PC-3 (cell line): ENCODE results near the gene METRN.

ENCODE experiments used
- EZH2 ChIP-seq: fragments of 300-600 bp; sonication (generic); IDR thresholded peaks from one replicate; pipeline ENCODE4 v1.6.1; 2017; ENCODE audit warnings: antibody characterized with exemption, mild to moderate bottlenecking, low read length; ENCODE audit not compliant: unreplicated experiment
- EZH2phosphoT487 ChIP-seq: fragments of 300-600 bp; sonication (generic); IDR thresholded peaks from 2 replicates; pipeline ENCODE4 v1.6.1; 2018; ENCODE audit warnings: mild to moderate bottlenecking, antibody characterized with exemption, low read length, borderline replicate concordance
- TF ChIP-seq, protein P1 (sequence below): fragments of 300-600 bp; sonication (generic); conservative IDR thresholded peaks from 2 replicates; pipeline ENCODE4 v1.5.1; 2017; ENCODE audit warnings: antibody characterized with exemption, low read depth, mild to moderate bottlenecking, low read length

DNA sequence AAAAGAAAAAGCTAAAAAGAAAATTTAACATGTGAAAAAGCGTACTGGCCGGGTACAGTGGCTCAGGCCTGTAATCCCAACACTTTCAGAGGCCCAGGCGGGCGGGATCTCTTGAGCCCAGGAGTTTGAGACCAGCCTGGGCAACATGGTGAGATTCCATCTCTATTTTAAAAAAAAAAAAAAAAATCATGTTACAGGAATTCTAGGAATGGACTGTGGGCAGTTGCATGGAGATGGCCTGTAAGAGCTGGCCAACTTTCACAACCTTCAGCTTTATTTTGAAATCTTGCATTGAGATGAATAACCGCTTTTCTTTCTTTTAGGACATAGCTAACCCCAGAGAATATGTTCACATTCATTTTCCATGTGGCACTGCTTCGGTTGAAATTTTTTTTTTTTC, 34.1 kb downstream of the METRN start:
- TF ChIP-seq, protein P1, sequence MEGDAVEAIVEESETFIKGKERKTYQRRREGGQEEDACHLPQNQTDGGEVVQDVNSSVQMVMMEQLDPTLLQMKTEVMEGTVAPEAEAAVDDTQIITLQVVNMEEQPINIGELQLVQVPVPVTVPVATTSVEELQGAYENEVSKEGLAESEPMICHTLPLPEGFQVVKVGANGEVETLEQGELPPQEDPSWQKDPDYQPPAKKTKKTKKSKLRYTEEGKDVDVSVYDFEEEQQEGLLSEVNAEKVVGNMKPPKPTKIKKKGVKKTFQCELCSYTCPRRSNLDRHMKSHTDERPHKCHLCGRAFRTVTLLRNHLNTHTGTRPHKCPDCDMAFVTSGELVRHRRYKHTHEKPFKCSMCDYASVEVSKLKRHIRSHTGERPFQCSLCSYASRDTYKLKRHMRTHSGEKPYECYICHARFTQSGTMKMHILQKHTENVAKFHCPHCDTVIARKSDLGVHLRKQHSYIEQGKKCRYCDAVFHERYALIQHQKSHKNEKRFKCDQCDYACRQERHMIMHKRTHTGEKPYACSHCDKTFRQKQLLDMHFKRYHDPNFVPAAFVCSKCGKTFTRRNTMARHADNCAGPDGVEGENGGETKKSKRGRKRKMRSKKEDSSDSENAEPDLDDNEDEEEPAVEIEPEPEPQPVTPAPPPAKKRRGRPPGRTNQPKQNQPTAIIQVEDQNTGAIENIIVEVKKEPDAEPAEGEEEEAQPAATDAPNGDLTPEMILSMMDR: no peak
- TF ChIP-seq EZH2phosphoT487 (no peak), EZH2 (no peak)
